ENCODE measurements around the gene ZCCHC14. TPM values are rescaled to one million over a fixed set of nuclear protein-coding genes. Genes with fewer than 3 reads are reported as not detected.
A peak's percentile ranks its signal among the peaks of the same experiment; 100 is the strongest.
"Not testable (repeated sequence)": the region's sequence is repeated elsewhere in the genome, so short reads cannot be mapped to it uniquely, and the experiment has no call there.

Gene ZCCHC14
- total RNA-seq, 1 donor from 2014 or later, result 50.4 TPM

DNA sequence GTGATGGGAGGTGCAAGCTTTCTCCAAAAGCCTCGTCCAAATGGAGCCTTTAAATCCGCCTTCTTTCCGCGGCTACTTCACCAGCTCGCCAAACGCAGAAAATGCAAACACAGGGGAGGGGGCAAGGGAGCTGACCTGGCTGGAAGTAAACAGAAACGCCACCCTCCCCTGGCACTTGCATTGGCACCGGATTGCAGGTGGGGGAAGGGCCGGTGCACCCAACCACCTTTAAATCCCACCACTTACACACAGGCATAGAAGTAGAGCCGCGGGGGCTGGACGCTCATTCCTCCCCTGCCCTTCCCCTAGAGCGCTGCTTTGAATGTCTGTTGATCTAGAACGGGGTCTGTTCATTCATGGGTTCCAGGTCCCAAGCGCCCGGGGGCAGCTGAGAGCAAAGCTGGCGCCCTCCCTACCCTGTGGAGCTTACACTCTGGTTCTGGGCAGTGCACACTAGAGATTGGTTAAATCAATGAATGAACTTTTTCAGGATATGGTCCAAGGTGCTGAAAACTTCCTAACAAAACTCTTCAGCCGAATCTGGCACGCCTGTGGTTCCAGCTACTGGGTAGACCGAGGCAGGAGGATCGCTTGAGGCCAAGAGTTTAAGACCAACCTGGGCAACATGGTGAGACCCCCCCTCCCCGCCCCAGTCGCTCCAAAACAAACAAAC, 920 bp upstream of the ZCCHC14 start:
- no peak for TF ChIP-seq CTCF (IDR thresholded peaks at IDR 0.05; ENCODE audit: unreplicated experiment)
- no peak for DNase-seq (ENCODE audit: low spot score)
- H3K4me1 Mint-ChIP-seq (ENCODE audit: unreplicated experiment), result peaks cover 36% of the 10 kb centered on the region
- peaks cover 8% of the 10 kb centered on the region for H3K27me3 Mint-ChIP-seq (ENCODE audit: unreplicated experiment)
- no peak overlapping the region for H3K27ac Mint-ChIP-seq (ENCODE audit: unreplicated experiment)
- H3K36me3 Mint-ChIP-seq (ENCODE audit: low read depth, unreplicated experiment), result peaks cover 4% of the 10 kb centered on the region
- H3K9me3 Mint-ChIP-seq (ENCODE audit: unreplicated experiment), result no peaks in the 10 kb centered on the region
- peak overlapping the region; percentile 76 for H3K4me3 Mint-ChIP-seq (ENCODE audit: unreplicated experiment)

DNA sequence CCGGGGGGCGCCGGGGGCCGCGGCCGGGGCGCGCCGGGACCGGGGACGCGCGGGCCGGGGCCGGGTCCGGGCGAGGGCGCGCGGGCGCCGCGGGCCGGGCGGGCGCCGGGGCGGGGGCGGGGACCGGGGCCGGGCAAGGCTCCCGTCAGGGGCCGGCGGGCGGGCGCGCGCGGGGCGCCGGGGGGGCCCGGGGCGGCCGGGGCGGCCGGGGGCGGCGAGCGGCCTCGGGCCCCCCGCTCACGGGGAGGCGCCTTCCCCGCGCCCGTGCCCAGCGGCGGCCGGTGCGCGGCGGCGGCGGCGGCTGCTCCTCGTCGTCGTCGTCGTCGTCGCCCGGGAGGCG, 563 bp downstream of the ZCCHC14 start:
- Mint-ChIP-seq H3K27me3 (ENCODE audit: unreplicated experiment) (peaks cover 7% of the 10 kb centered on the region), H3K36me3 (ENCODE audit: low read depth, unreplicated experiment) (peaks cover 4% of the 10 kb centered on the region), H3K27ac (ENCODE audit: unreplicated experiment) (no peak overlapping the region), H3K4me3 (ENCODE audit: unreplicated experiment) (no peak overlapping the region), H3K4me1 (ENCODE audit: unreplicated experiment) (peaks cover 42% of the 10 kb centered on the region), H3K9me3 (ENCODE audit: unreplicated experiment) (no peaks in the 10 kb centered on the region)
- no peak for TF ChIP-seq CTCF (IDR thresholded peaks at IDR 0.05; ENCODE audit: unreplicated experiment)
- DNase-seq (ENCODE audit: low spot score), result no peak

- TF ChIP-seq CTCF (IDR thresholded peaks at IDR 0.05; ENCODE audit: unreplicated experiment), result no peak
- Mint-ChIP-seq H3K27ac (ENCODE audit: unreplicated experiment) (no peak overlapping the region), H3K27me3 (ENCODE audit: unreplicated experiment) (peaks cover 7% of the 10 kb centered on the region), H3K4me1 (ENCODE audit: unreplicated experiment) (peaks cover 40% of the 10 kb centered on the region), H3K36me3 (ENCODE audit: low read depth, unreplicated experiment) (peaks cover 4% of the 10 kb centered on the region), H3K9me3 (ENCODE audit: unreplicated experiment) (no peaks in the 10 kb centered on the region), H3K4me3 (ENCODE audit: unreplicated experiment) (peak overlapping the region; percentile 91)
- peak; percentile 45 for DNase-seq (ENCODE audit: low spot score)
Measured at GRCh38 chr16:87491522-87492290, 1.1 kb downstream of the ZCCHC14 start.

- DNase-seq (ENCODE audit: low spot score); H3K36me3 Mint-ChIP-seq (ENCODE audit: low read depth, unreplicated experiment); H3K9me3 Mint-ChIP-seq (ENCODE audit: unreplicated experiment); H3K27me3 Mint-ChIP-seq (ENCODE audit: unreplicated experiment); H3K27ac Mint-ChIP-seq (ENCODE audit: unreplicated experiment): not testable (repeated sequence)
- peaks cover 35% of the 10 kb centered on the region for H3K4me1 Mint-ChIP-seq (ENCODE audit: unreplicated experiment)
- peak overlapping the region; percentile 91 for H3K4me3 Mint-ChIP-seq (ENCODE audit: unreplicated experiment)
Measured at GRCh38 chr16:87490799-87491521, 1.9 kb downstream of the ZCCHC14 start.

GRCh38 chr16:87490096-87490798, 2.6 kb downstream of the ZCCHC14 start:
- Mint-ChIP-seq H3K4me1 (ENCODE audit: unreplicated experiment) (peaks cover 39% of the 10 kb centered on the region), H3K36me3 (ENCODE audit: low read depth, unreplicated experiment) (peaks cover 4% of the 10 kb centered on the region), H3K27me3 (ENCODE audit: unreplicated experiment) (peaks cover 3% of the 10 kb centered on the region), H3K27ac (ENCODE audit: unreplicated experiment) (no peak overlapping the region), H3K9me3 (ENCODE audit: unreplicated experiment) (no peaks in the 10 kb centered on the region), H3K4me3 (ENCODE audit: unreplicated experiment) (peak overlapping the region; percentile 48)
- no peak for DNase-seq (ENCODE audit: low spot score)
- TF ChIP-seq CTCF (IDR thresholded peaks at IDR 0.05; ENCODE audit: unreplicated experiment), result no peak

All from endothelial cell (in vitro differentiated cells).